HCT116 (cell line): ENCODE measurements around the gene GNAT2. TPM values are rescaled to one million over a fixed set of nuclear protein-coding genes. Genes with fewer than 3 reads are reported as not detected.
A peak's percentile ranks its signal among the peaks of the same experiment; 100 is the strongest.

Experiments
- ATAC-seq: fragments of 200-7000 bp; cut with Tn5 transposase; 2 replicates; pipeline ENCODE4 v1.9.1; 2020; ENCODE audit warnings: mild to moderate bottlenecking, moderate library complexity
- BruUV-seq: library from RNA; stranded (reverse); fragments of 400-500 nt; replicated peaks from 2 replicates; lab custom pipeline; 2021; lab: Mats Ljungman, UMichigan
- CTCF ChIA-PET: fragments of 300-600 bp; sonication (Branson Sonifier 250); formaldehyde crosslinking; loops from one replicate; lab custom pipeline; 2021; ENCODE audit warnings: antibody characterized with exemption; lab: Charles Lee
- POLR2A ChIA-PET: fragments of 300-600, 350-600 bp; sonication (Branson Sonifier 250); formaldehyde crosslinking; loops from one replicate; lab custom pipeline; 2021; ENCODE audit warnings: antibody characterized with exemption; lab: Charles Lee
- RAD21 ChIA-PET, 2 experiments: fragments of 300-600 bp; sonication (Branson Sonifier 250); formaldehyde crosslinking; loops; one replicate each; lab custom pipeline; 2023; ENCODE audit warnings: low total read pairs in 2 of 2; ENCODE audit not compliant: uncharacterized antibody in 2 of 2, unreplicated experiment in 2 of 2, low non-redundant PET in 1 of 2; lab: Charles Lee
- DNase-seq: peaks from one replicate; pipeline ENCODE4 v3.0.0-alpha.2; 2010; ENCODE audit warnings: low read depth, low spot score
- H2AFZ ChIP-seq: fragments of 200-600 bp; shearing (Covaris generic), sonication (generic); 2 replicates; pipeline ENCODE4 v1.6.1; 2017; ENCODE audit warnings: low read depth, mixed run types, mixed read lengths, antibody characterized with exemption, low read length; ENCODE audit not compliant: poor library complexity, severe bottlenecking
- H3K27ac ChIP-seq: 2 replicates; pipeline ENCODE4 v1.5.1; 2012; ENCODE audit warnings: low read depth, low read length
- H3K27me3 ChIP-seq: fragments of 200-600 bp; sonication (generic); 2 replicates; pipeline ENCODE4 v1.6.1; 2016; ENCODE audit warnings: mixed run types, low read length, mixed read lengths; ENCODE audit not compliant: insufficient read depth
- H3K36me3 ChIP-seq, 2 experiments: fragments of 200-500 bp in 1 of 2; fragments of 200-600 bp in 1 of 2; sonication (Bioruptor generic) in 1 of 2; sonication (generic) in 1 of 2; 2 replicates each; pipeline versions ENCODE4 v1.5.1 to v1.6.1; 2014 to 2016; ENCODE audit warnings: low read length in 2 of 2, inconsistent platforms in 1 of 2, mixed read lengths in 1 of 2, mixed run types in 1 of 2; ENCODE audit not compliant: insufficient read depth in 2 of 2, control insufficient read depth in 1 of 2
- H3K4me1 ChIP-seq, 2 experiments: fragments of 200-600 bp in 1 of 2; sonication (generic) in 1 of 2; 2 replicates each; pipeline versions ENCODE4 v1.5.1 to v1.6.1; 2012 to 2017; ENCODE audit warnings: low read length in 2 of 2, inconsistent platforms in 1 of 2, mild to moderate bottlenecking in 1 of 2, mixed read lengths in 1 of 2, mixed run types in 1 of 2, moderate library complexity in 1 of 2; ENCODE audit not compliant: insufficient read depth in 2 of 2, control insufficient read depth in 1 of 2
- H3K4me2 ChIP-seq: fragments of 200-600 bp; sonication (generic); 2 replicates; pipeline ENCODE4 v1.6.1; 2017; ENCODE audit warnings: mixed run types, low read length, mixed read lengths
- H3K4me3 ChIP-seq, 2 experiments: fragments of 200-600 bp in 1 of 2; sonication (generic) in 1 of 2; replicated peaks in 1 of 2; 2 replicates each; pipeline ENCODE4 v1.5.1; 2011 to 2016; ENCODE audit warnings: low read length in 2 of 2, control low read depth in 1 of 2, low read depth in 1 of 2, mild to moderate bottlenecking in 1 of 2, mixed read lengths in 1 of 2, mixed run types in 1 of 2
- H3K79me2 ChIP-seq: fragments of 200-600 bp; sonication (generic); 2 replicates; pipeline ENCODE4 v1.6.1; 2017; ENCODE audit warnings: mild to moderate bottlenecking, mixed run types, low read length, moderate library complexity, mixed read lengths; ENCODE audit not compliant: insufficient read depth
- H3K9ac ChIP-seq: fragments of 200-600 bp; sonication (generic); 2 replicates; pipeline ENCODE4 v1.6.1; 2016; ENCODE audit warnings: low read length, mixed read lengths
- H3K9me2 ChIP-seq: fragments of 200-600 bp; sonication (generic), shearing (Covaris generic); 2 replicates; pipeline ENCODE4 v1.6.1; 2017; ENCODE audit warnings: mixed run types, mild to moderate bottlenecking, moderate library complexity; ENCODE audit not compliant: insufficient read depth
- H3K9me3 ChIP-seq, 2 experiments: fragments of 200-500 bp in 1 of 2; fragments of 200-600 bp in 1 of 2; sonication (Bioruptor generic) in 1 of 2; sonication (generic) in 1 of 2; 2 replicates each; pipeline ENCODE4 v1.6.1; 2014 to 2017; ENCODE audit warnings: low read length in 2 of 2, mixed read lengths in 2 of 2, inconsistent platforms in 1 of 2, low read depth in 1 of 2, mild to moderate bottlenecking in 1 of 2, mixed run types in 1 of 2, moderate library complexity in 1 of 2; ENCODE audit not compliant: control insufficient read depth in 1 of 2, insufficient read depth in 1 of 2
- H4K20me1 ChIP-seq: fragments of 200-600 bp; sonication (generic), shearing (Covaris generic); 2 replicates; pipeline ENCODE4 v1.6.1; 2017; ENCODE audit warnings: mixed run types, mild to moderate bottlenecking, moderate library complexity; ENCODE audit not compliant: insufficient read depth
- CBX3 ChIP-seq: IDR thresholded peaks from 2 replicates; pipeline ENCODE4 v1.6.1; 2012; ENCODE audit warnings: low read depth
- EZH2 ChIP-seq: fragments of 200-600 bp; sonication (generic); IDR thresholded peaks from 2 replicates; pipeline ENCODE4 v1.6.1; 2017; ENCODE audit warnings: antibody characterized with exemption, mixed run types
- MAX ChIP-seq: IDR thresholded peaks from 2 replicates; pipeline ENCODE4 v1.6.1; 2012
- POLR2AphosphoS5 ChIP-seq: IDR thresholded peaks from 2 replicates; pipeline ENCODE4 v1.6.1; 2011; ENCODE audit warnings: mild to moderate bottlenecking, low read depth, low read length, moderate library complexity
- RAD21 ChIP-seq: IDR thresholded peaks from 2 replicates; pipeline ENCODE4 v1.6.1; 2012; ENCODE audit warnings: low read depth, mild to moderate bottlenecking
- ZFX ChIP-seq: fragments of 450-650 bp; IDR thresholded peaks from 2 replicates; pipeline ENCODE4 v1.6.1; 2017
- intact Hi-C: fragments of 100-400 bp; cut with micrococcal nuclease; formaldehyde crosslinking; loops from 2 replicates; pipeline ENCODE4 v1.10.0; 2022
- total RNA-seq: library from RNA; stranded (reverse); gene quantifications from one replicate; pipeline ENCODE4 v1.2.1, GENCODE V29; 2021; ENCODE audit not compliant: unreplicated experiment

Gene GNAT2
- total RNA-seq, 1 experiment from 2014 or later, result 0.76 TPM

GRCh38 chr1:109620401-109620791 lies 980 bp upstream of the GNAT2 start:
- Histone ChIP-seq H3K4me3 (peak overlapping the region; percentile 88 to 95), H3K27ac (peak overlapping the region; percentile 86), H3K79me2 (peaks cover 53% of the 10 kb centered on the region), H2AFZ (no peak overlapping the region), H3K9me2 (no peaks in the 10 kb centered on the region), H3K4me1 (peaks cover 30 to 47% of the 10 kb centered on the region in 2 experiments; a peak in 3 of 4 replicates), H3K36me3 (no peaks in the 10 kb centered on the region)
- CTCF ChIA-PET, result interaction anchor here (1.2 to 2.0 kb wide), 4 partner anchors 9 to 72 kb away, joined by 4 to 13 read pairs (median 8); partner anchors contain the start of gene GNAI3
- POLR2A ChIA-PET, result interaction anchor here (1.3 to 2.3 kb wide), 2 partner anchors 16 to 72 kb away, joined by 4 to 17 read pairs; partner anchors contain the start of gene GNAI3
- RAD21 ChIA-PET, result no interaction called here
- DNase-seq (no peak), ATAC-seq (peak; percentile 58)
- TF ChIP-seq RAD21, result no peak
- peak; percentile 22; the same call in 1 of the 2 replicates for TF ChIP-seq POLR2AphosphoS5
- TF ChIP-seq MAX, result no peak
- TF ChIP-seq ZFX, result no peak
- no peak for TF ChIP-seq CBX3
- TF ChIP-seq, all 23 proteins: peak for 1
- no TSS peak for BruUV-seq
- intact Hi-C loops, result no loop called here
- Histone ChIP-seq H3K4me2 (peak overlapping the region; percentile 100), H3K27me3 (no peaks in the 10 kb centered on the region), H3K9ac (peak overlapping the region; percentile 99), H3K9me3 (no peaks in the 10 kb centered on the region), H4K20me1 (no peaks in the 10 kb centered on the region)

- Histone ChIP-seq H3K4me1 (peaks cover 30 to 49% of the 10 kb centered on the region in 2 experiments; a peak in 3 of 4 replicates), H3K27ac (peak overlapping the region; percentile 86), H3K4me3 (peak overlapping the region; percentile 88 to 95), H3K9ac (peak overlapping the region; percentile 99), H3K9me2 (no peaks in the 10 kb centered on the region), H3K36me3 (no peaks in the 10 kb centered on the region), H3K9me3 (no peaks in the 10 kb centered on the region), H3K27me3 (no peaks in the 10 kb centered on the region), H3K4me2 (peak overlapping the region; percentile 100), H3K79me2 (peaks cover 43% of the 10 kb centered on the region), H4K20me1 (no peaks in the 10 kb centered on the region), H2AFZ (no peak overlapping the region)
- ChIA-PET POLR2A (interaction anchor here (2.3 kb wide), 1 partner anchor 71 kb away, joined by 17 read pairs; the partner anchor contains the start of gene GNAI3), RAD21 (no interaction called here), CTCF (interaction anchor here (0.9 to 2.0 kb wide), 3 partner anchors 11 to 73 kb away, joined by 3 to 11 read pairs (median 4); partner anchors contain the start of gene GNAI3)
- DNase-seq (no peak), ATAC-seq (0 out of 2 replicates have a peak, but pooled peaks have one; percentile 5)
- TSS peak; percentile 96 for BruUV-seq
- intact Hi-C loops, result no loop called here
- TF ChIP-seq EZH2, result no peak
- no peak for TF ChIP-seq ZFX
- no peak for TF ChIP-seq RAD21
Observed at GRCh38 chr1:109618661-109619575, 498 bp downstream of the GNAT2 start.
